DMS 273 treated with DMSO at 0.1 percent for 48 hours (cell line): Measurements from ENCODE around the gene CENPL.
"Not testable (repeated sequence)": the region's sequence is repeated elsewhere in the genome, so short reads cannot be mapped to it uniquely, and the experiment has no call there.

Experiments used
- DNase-seq: peaks from one replicate; lab custom pipeline; 2025; lab: John Stamatoyannopoulos, UW

Gene CENPL

DNA sequence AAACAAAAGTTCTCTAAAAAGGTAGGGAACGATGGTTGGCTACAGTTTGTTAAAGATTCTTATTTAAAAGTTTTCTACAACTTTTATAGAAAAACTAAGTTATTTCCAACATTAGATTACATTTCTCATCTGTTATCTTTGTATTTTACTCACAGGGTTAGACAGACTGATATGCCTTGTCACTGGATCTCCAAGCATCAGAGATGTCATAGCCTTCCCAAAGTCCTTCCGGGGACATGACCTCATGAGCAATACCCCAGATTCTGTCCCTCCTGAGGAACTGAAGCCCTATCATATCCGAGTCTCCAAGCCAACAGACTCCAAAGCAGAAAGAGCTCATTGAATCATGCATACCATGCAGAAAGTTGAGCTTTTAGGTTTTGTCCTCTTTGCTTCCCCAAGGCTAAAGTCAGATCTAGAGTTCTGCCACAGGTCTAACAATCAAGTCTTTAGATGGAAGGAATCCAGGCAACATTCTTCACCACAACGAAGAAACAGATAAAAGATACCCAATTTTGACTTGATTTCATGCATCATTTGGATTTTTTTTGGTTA is 32.8 kb upstream of the CENPL start:
- no peak for DNase-seq

DNA sequence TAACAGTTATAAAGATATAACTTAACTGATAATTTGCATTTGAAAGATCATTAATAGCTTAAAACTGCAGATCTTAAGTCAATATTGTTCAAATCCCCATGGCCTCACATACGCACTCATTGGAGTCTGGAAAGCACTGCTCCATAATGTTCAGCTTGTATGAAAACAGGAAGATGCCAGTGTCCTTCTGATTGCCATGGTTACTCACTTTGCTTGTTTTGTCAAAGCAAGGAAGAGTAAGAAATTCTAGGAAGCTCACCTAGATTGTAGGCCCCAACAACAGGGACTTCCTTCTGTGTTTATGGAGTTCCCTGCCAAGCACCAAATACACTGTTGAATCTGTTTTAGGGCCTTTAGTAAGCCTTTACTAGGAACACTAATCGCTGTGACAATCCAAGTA is 32.2 kb upstream of the CENPL start:
- no peak for DNase-seq

DNA sequence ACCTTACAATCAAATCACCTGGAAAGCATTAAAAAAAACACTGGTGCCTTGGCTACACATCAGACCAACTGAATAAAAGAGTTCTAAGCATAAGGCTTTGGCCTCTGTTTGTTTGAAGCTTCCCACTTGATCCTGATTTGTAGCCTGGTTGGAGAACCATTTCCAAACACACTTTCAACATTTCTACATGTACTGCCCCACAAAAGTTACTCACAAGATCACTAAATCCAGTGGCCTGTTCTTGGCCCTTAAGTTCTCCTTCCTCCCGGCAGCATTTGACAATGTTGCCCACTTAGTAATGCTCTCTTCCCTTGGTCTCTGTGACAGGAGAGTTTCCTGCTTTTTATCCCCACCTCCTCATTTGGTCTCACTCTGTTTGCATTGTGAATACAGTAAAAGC is 31.3 kb upstream of the CENPL start:
- DNase-seq = no peak

DNA sequence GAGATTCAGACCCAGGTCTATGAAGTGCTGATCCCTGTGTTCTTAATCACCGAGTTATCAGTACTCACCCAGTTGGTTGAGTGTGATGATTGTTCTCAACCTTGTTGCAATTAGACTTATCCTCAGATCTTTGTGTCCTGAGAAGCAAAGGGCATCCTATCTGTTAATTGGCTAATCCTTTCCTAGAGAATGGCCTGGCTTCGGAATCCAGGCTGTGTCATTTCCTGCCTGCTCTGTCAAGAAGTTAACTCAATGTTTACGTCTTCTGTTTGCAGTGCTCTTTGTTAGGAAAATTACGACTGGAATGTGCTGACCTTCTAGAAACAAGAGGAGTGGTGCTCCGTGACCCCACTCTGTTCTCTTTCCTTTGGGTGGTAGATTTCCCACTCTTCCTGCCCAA is 28.4 kb upstream of the CENPL start:
- no peak for DNase-seq

DNA sequence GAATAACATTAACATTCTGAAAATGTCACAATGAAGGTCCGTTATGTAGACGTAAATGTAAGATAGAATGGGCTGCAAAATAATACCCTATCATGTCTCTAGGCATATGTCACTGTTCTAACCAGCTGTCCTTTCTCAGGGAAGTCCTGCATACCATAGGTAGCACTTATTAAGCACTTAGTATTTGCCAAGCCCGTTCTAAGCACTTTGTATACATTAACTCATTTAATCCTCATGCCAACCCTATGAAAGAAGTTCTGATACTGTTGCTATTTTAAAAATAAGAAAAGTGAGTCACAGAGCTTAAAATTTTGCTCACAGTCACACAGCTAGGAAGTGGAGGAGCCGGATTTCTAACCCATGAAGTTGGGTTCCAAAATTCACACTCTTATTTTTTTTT is 27.4 kb upstream of the CENPL start:
- DNase-seq = no peak

DNA sequence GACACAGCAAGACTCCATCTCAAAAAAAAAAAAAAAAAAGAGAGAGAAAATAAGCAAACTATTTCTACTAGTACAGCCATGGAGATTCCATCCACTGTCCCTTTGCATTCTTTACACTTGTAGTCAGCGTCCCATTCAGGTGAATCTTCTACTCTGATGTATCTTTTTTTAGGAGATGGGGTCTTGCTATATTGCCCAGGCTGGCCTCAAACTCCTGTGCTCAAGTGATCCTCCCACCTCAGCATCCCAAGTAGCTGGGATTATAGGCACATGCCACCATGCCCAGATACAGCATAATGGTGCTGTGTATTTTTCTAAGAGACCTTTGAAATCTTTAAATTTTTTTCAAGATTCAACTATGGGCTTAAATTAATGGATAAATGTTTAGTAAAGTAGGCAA is 8.1 kb upstream of the CENPL start:
- DNase-seq = no peak

DNA sequence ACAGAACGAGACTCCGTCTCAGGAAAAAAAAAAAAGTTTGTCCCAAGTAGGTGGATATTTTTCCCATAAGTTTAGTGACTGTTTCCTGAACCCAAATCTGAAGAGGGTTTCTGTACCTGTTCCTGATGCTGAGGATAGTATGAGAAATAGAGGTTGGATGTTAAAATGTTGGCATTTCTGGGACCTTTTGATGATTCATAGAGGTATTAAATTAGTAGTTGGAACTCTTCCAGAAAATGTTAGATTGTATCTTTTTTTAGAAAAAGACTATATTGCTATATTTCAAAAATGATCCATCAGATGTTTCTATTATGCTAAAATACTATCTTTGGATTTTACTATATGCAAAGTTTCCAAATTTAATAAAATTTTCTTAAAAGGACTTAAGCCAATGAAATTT is 2.9 kb upstream of the CENPL start:
- DNase-seq = no peak

DNA sequence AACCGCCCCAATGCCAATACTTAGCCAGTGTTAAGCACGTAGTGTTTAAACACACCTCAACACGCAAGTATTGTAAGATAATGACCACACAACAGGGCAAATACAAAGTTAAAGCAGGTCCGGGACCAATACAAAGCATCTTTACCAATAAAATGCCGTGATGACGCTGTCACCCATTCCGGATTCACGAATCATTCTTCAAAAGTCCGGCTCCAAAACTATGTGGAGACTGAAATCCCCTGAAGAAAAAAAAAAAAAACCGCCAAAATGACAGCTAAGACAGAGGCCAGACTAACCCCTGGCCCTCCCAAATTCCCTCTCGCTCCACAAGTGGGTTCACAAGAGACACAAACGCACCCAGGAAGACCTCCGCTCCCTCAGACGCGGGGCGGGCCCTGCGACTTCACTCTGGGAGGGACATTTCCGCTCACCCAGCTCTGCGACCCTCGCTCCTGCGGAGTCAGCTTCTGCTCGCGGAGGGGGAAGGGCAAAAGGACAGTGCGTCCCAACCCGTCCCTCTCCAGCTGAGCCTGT is 835 bp downstream of the CENPL start:
- no peak for DNase-seq

DNA sequence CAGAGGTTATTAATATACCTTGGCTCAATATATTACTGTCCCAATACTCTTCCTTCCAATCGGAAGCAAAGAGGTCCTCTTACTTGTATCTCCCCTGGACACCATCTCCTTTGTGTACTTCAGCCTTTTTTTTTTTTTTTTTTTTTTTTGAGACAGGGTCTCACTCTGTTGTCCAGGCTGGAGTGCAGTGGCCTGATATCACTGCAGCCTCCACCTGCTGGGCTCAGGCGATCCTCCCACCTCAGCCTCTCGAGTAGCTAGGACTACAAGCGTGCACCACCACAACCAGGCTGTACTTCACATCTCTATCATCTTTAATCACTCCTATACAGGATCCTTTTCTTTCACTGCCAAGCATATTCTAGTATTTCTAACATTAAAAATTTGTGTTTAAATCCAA is 3.0 kb downstream of the CENPL start:
- DNase-seq = no peak

DNA sequence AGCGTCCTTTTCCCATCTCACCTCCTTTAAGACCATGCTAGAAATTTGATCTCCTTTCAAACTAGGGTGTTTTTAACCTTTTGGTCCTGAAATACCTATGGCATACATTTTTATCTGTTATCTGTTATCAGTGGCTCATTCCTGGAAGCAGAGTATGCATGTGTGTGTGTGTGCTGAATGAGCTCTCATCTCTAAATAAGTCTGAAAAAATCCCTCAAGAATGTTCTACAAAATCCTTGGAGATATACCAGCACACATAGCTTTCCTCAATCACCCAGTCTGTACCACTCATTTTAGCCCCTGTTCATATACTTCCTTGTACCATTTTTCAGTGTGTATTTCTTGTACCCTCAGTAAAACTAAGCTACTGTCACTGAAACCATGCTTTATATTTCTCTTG is 6.2 kb downstream of the CENPL start:
- no peak for DNase-seq

DNA sequence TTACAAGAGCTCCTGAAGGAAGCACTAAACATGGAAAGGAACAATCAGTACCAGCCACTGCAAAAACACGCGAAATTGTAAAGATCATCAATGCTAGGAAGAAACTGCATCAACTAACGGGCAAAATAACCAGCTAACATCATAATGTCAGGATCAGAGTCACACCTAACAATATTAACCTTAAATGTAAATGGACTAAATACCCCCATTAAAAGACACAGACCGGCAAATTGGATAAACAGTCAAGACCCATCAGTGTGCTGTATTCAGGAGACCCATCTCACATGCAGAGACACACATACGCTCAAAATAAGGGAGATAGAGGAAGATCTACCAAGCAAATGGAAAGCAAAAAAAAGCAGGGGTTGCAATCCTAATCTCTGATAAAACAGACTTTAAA is 11.0 kb downstream of the CENPL start:
- DNase-seq = not testable (repeated sequence)

DNA sequence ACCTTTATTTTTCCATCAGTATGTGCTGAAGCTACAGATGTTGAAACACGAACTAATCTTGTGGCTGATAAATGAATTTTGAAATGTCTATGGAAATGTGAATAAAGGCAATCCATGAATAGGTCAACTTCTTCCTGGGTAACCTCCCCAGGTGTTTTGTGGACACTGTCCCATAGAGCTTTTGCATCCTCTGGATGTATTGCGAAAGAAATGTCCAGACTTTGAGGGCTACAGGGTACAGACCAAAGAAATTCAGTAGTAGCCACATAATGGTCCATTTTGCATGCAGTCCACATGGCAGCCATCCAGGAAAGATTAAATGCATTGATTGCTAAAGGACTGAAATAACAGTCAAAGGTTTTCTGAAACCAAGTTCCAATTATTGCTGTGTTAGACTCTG is 21.7 kb downstream of the CENPL start:
- no peak for DNase-seq

DNA sequence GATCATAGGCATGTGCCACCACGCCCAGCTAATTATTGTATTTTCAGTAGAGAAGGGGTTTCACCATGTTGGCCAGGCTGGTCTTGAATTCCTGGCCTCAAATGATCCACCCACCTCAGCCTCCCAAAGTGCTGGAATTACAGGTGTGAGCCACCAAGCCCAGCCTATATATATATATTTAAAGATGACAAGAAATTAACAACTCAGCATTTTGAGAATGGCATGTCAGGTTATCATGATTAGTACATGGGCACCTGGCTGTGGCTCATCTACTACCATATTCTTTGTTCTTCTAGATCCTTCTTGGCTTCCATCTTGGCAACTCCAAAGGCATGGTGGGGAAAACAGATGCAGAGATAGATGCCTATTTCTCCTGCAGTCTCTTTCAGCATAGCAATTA is 24.7 kb downstream of the CENPL start:
- DNase-seq = not testable (repeated sequence)

DNA sequence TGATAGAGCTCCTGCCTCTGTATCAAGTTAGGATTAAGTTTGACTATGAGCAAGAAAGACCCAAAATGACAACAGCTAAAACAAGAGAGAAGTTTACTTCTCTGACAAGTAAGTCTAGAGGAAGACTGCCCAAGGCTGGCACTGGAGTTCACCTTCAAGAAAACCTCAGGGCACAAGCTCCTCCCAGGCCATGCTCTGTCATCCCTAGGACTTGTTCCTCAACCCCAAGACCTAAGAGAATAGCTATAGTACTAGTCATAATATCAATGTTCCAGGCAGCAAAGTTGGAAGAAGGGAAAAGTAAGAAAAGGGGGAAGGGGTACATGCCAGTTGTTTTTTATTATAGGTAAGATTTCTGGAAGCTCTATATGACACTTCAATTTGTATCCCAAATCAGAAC is 26.6 kb downstream of the CENPL start:
- DNase-seq = no peak

DNA sequence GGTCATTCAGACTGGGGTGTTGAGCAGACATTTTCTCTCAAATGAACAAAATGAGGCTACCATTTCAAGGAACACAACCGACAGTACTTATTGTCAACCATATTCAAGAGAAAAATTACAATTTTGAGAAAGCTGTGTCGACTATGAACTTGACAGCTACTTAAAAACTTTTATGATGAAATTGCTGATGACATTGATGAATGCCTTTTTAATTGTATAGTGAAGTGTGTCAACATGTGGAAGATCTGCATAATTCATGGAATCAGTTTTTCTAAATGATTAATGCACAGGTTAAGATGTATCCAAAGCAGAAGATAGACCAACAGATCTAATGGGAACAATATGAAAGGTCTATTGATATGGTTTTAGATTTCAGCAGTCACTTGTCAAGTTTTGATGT is 34.8 kb downstream of the CENPL start:
- no peak for DNase-seq

DNA sequence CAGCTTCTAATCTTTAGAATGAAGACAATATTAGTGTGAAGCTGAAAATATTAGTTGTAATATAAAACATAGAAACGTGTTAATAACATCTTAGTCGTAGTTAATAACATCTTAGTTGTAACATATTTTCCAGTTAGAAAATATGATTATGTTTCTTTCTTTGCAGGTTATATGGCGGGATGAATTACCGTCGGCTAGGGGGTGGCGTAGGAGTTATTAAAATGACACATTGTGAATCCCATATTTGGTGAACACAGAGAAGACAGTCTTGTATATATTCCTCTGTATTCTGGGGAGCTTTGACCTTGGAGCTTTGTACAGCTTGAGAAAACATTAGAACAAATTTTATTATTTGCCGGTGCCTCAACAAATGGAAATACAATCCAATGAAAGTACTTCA is 39.7 kb downstream of the CENPL start:
- no peak for DNase-seq

DNA sequence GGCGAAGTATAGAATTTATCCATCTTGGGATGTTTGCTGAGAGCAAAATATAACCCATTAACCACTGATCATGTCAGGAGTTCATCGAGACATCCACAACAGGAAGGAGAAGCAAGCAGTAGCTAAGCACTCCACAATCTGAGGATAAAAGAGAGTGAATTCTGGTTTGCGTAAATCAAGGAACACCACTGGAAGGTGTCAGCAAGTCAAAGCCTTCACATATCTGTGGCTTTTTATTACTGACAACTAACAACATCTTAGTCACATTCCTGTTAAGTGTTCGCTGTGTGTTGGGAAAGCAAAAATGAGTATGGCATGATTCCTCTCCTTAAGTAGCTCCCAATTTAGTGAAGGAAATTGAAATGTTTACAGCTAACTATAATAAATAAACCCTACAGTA is 44.7 kb downstream of the CENPL start:
- no peak for DNase-seq

DNA sequence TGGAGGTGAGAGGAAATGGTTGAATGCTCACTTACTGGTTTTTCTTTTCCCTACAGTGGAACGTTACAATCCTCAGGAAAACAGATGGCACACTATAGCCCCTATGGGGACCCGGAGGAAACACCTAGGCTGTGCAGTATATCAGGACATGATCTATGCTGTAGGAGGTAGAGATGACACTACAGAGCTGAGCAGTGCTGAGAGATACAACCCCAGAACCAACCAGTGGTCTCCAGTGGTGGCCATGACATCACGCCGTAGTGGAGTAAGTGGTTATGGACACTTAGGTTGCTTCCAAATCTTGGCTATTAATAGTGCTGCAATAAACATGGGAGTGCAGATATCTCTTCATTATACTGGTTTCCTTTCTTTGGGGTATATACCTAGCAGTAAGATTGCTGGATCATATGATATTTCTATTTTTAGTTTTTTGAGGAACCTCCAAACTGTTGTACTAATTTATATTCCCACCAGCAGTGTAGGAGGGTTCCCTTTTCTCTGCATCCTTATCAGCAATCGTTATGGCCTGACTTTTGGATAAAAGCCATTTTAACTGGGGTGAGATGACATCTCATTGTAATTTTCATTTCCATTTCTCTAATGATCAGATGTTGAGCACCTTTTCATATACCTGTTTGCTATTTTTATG is 49.0 kb downstream of the CENPL start:
- no peak for DNase-seq

DNA sequence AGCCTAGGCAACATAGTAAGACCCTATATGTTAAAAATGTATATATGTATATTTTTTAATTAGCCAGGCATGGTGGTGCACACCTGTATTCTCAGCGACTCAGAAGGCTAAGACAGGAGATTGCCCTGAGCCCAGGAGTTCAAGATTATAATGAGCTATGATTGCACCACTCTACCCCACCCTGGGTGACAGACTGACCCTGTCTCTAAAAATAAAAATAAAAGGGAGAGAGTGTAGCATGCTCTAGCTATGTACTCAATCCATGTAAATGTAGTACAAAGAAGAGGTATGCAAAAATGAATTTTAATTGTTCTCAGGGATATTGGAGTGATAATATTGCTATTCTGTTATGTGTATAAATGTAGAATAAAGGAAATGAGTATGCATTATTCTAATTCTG is 53.1 kb downstream of the CENPL start:
- DNase-seq = no peak

DNA sequence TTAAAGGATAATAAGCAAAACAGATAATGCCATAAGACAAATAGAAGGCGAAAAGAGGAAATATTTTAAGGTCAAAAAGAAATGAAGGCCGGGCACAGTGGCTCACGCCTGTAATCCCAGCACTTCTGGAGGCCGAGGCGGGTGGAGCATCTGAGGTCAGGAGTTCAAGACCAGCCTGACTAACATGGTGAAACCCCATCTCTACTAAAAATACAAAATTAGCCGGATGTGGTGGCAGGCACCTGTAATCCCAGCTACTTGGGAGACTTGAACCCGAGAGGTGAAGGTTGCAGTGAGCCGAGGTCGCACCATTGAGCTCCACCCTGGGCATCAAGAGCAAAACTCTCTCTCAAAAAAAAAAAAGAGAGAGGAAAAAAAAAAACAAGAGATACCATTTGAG is 54.4 kb downstream of the CENPL start:
- not testable (repeated sequence) for DNase-seq

DNA sequence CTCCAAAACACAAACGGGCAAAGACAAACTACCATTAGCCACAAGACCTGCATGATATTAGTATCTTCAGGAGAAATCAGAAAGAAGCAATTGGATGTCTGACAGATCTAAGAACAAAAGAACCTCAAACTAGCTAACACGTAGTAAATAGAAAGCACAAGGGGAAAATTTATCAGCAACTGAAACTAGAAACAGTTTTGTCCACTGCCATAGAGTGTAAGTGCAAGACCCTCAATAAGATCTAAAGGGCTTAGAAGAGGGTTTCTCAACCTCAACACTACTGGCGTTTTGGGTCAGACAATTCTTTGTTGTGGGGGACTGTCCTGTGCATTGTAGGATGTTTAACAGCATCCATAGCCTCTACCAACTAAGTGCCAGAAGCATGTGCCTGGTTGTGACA is 55.9 kb downstream of the CENPL start:
- no peak for DNase-seq

DNA sequence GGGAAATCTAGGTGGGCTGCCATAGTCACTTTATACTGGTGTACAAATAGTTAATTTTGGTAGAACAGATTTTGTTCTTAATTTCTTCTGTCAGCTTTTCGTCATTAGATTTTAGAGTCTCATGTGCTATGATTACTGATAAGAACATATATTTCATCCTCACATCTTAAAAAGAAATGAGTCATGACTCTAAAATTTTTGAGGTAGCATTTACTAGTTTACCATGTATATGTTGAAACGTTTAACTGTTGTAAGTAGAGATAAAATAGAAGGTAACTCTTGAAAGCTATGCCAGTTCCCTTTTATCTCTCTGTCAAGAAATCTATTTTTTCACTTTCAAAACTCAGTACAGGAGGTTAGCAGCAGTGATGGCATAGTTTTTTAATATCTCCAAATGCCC is 56.5 kb downstream of the CENPL start:
- no peak for DNase-seq

DNA sequence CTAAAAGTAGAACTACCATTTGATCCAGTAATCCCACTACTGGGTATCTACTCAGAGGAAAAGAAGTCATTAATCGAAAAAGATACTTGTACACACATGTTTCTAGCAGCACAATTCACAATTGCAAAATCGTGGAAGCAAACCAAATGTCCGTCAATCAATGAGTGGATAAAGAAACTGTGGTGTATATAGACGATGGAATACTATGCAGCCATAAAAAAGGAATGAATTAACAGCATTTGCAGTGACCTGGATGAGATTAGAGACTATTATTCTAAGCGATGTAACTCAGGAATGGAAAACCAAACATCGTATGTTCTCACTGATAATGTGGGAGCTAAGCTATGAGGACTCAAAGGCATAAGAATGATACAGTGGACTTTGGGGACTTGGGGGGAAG is 60.4 kb downstream of the CENPL start:
- not testable (repeated sequence) for DNase-seq

DNA sequence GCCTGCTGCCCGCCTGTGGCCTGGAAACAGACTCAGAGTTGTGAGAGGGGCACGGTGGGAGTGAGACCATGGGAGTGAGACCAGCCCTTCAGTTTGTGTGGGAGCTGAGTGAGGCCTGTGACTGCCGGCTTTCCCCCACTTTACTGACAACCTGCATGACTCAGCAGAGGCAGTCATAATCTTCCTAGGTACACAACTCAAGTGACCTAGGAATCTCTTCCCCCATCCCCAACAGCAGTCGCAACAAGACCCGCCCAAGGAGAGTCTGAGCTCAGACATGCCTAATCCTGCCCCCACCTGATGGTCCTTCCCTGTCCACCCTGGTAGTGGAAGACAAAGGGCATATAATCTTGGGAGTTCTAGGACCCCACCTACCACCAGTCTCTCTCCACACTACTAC is 65.7 kb downstream of the CENPL start:
- no peak for DNase-seq
